ENCODE measurements around the gene DACH1. TPM values are rescaled to one million over a fixed set of nuclear protein-coding genes. Genes with fewer than 3 reads are reported as not detected.

Gene DACH1
- total and polyA plus RNA-seq, 2 experiments from 2014 or later, result 1.3 to 6.5 TPM

GRCh38 chr13:71514900-71515743 is 351.9 kb downstream of the DACH1 start:
- Histone ChIP-seq H3K27ac (no peak overlapping the region), H3K4me2 (no peak overlapping the region), H3K9me3 (ENCODE audit: low read depth) (no peaks in the 10 kb centered on the region), H3K4me1 (ENCODE audit: insufficient read depth) (no peaks in the 10 kb centered on the region), H4K20me1 (ENCODE audit: insufficient read depth, poor library complexity, severe bottlenecking) (no peaks in the 10 kb centered on the region), H3K36me3 (replicated peaks; ENCODE audit: insufficient read depth, low read depth) (no peaks in the 10 kb centered on the region), H3K4me3 (no peak overlapping the region), H3K27me3 (no peaks in the 10 kb centered on the region), H3K9me2 (replicated peaks; ENCODE audit: insufficient read depth) (no peaks in the 10 kb centered on the region), H2AFZ (no peak overlapping the region), H3K79me2 (no peaks in the 10 kb centered on the region)
- TF ChIP-seq EZH2 (IDR thresholded peaks at IDR 0.05; ENCODE audit: borderline replicate concordance), result no peak
- TF ChIP-seq EZH2phosphoT487 (IDR thresholded peaks at IDR 0.05; ENCODE audit: low read depth, severe bottlenecking, unreplicated experiment), result no peak
- TF ChIP-seq, protein P1, sequence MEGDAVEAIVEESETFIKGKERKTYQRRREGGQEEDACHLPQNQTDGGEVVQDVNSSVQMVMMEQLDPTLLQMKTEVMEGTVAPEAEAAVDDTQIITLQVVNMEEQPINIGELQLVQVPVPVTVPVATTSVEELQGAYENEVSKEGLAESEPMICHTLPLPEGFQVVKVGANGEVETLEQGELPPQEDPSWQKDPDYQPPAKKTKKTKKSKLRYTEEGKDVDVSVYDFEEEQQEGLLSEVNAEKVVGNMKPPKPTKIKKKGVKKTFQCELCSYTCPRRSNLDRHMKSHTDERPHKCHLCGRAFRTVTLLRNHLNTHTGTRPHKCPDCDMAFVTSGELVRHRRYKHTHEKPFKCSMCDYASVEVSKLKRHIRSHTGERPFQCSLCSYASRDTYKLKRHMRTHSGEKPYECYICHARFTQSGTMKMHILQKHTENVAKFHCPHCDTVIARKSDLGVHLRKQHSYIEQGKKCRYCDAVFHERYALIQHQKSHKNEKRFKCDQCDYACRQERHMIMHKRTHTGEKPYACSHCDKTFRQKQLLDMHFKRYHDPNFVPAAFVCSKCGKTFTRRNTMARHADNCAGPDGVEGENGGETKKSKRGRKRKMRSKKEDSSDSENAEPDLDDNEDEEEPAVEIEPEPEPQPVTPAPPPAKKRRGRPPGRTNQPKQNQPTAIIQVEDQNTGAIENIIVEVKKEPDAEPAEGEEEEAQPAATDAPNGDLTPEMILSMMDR (IDR thresholded peaks at IDR 0.05; ENCODE audit: poor library complexity), result no peak
- WGBS (ENCODE audit: low lambda C conversion rate, missing lambda C conversion rate), result 94% methylated on average over 3 of the region's 3 CpGs
- DNase-seq (ENCODE audit: low spot score), result no peak

GRCh38 chr13:71513411-71514033 is 353.5 kb downstream of the DACH1 start:
- Histone ChIP-seq H2AFZ (no peak overlapping the region), H3K4me1 (ENCODE audit: insufficient read depth) (no peaks in the 10 kb centered on the region), H4K20me1 (ENCODE audit: insufficient read depth, poor library complexity, severe bottlenecking) (no peaks in the 10 kb centered on the region), H3K9me2 (replicated peaks; ENCODE audit: insufficient read depth) (no peaks in the 10 kb centered on the region), H3K27ac (no peak overlapping the region), H3K36me3 (replicated peaks; ENCODE audit: insufficient read depth, low read depth) (no peaks in the 10 kb centered on the region), H3K79me2 (no peaks in the 10 kb centered on the region), H3K27me3 (no peaks in the 10 kb centered on the region), H3K9me3 (ENCODE audit: low read depth) (no peaks in the 10 kb centered on the region), H3K4me2 (no peak overlapping the region), H3K4me3 (no peak overlapping the region)
- DNase-seq (ENCODE audit: low spot score), result no peak
- TF ChIP-seq, protein P1 (IDR thresholded peaks at IDR 0.05; ENCODE audit: poor library complexity), result no peak

DNA sequence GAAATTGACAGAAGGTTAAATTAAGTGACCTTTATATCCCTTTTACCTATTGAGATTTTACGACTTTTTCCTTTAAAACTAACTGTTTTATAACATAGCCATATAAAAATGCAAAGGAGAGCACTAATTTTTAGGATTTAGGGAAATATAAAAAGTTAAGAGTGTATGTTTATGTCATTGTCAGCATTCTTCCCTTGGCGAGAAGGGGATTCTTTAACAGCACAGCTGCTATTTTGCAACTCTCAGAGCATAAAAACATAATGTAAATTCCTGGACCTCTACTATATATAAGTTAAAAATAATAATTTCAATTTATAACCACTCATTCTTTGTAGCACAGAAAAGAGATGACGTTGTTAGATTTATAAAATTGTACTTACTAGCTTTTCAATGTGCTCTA is 363.2 kb downstream of the DACH1 start:
- Histone ChIP-seq H3K36me3 (replicated peaks; ENCODE audit: insufficient read depth, low read depth) (no peaks in the 10 kb centered on the region), H3K79me2 (no peaks in the 10 kb centered on the region), H3K9me3 (ENCODE audit: low read depth) (no peaks in the 10 kb centered on the region), H3K9me2 (replicated peaks; ENCODE audit: insufficient read depth) (no peaks in the 10 kb centered on the region), H3K4me2 (no peak overlapping the region), H3K4me3 (no peak overlapping the region), H4K20me1 (ENCODE audit: insufficient read depth, poor library complexity, severe bottlenecking) (no peaks in the 10 kb centered on the region), H3K27ac (no peak overlapping the region), H3K27me3 (no peaks in the 10 kb centered on the region), H3K4me1 (ENCODE audit: insufficient read depth) (no peaks in the 10 kb centered on the region), H2AFZ (no peak overlapping the region)
- TF ChIP-seq EZH2 (IDR thresholded peaks at IDR 0.05; ENCODE audit: borderline replicate concordance) (no peak), EZH2phosphoT487 (IDR thresholded peaks at IDR 0.05; ENCODE audit: low read depth, severe bottlenecking, unreplicated experiment) (no peak)
- TF ChIP-seq, protein P1 (IDR thresholded peaks at IDR 0.05; ENCODE audit: poor library complexity), result no peak
- WGBS (ENCODE audit: low lambda C conversion rate, missing lambda C conversion rate), result 78% methylated on average over 3 of the region's 3 CpGs
- no peak for DNase-seq (ENCODE audit: low spot score)

All from hepatocyte (in vitro differentiated cells).